Measurements from ENCODE around the gene ZFYVE27. TPM values are rescaled to one million over a fixed set of nuclear protein-coding genes. Genes with fewer than 3 reads are reported as not detected.
A peak's percentile ranks its signal among the peaks of the same experiment; 100 is the strongest.

The ZFYVE27 gene
- total and polyA plus RNA-seq, 10 of the 15 experiments (the other 5 are each of a cell fraction or from before 2014, with no cell fraction given) = 1.1 to 28.9 (median 21.4) TPM

DNA sequence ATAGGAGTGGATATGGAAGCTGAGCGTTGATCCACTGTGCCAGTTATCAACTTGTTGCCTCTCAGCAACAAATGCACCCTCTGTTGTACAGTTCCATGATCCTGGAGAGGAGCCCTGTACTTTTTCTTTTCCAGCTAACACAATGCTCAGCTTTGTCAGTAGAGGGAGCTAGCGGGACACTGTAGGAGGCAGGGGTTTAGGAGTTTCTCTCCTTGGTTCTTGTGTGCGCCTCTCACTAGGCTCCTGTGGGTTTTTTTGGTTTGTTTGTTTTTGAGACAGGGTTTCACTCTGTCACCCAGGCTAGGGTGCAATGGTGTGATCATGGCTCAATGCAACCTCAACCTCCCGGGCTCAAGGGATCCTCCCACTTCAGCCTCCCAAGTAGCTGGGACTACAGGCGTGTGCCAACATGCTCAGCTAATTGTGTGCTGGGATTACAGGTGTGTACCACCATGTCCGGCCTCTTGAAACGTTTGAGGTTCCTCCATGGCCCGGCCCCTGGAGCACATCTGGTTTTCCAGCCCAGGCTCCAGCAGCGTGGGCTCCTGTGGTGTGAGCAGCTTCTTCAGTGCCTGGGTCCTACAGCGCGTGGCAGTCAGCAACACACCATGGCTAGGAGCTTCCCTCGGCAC, 35.4 kb upstream of the ZFYVE27 start (continued):
- TF ChIP-seq REST (IDR thresholded peaks at IDR 0.05; ENCODE audit: low read depth, low read length) (no peak), KDM1A (IDR thresholded peaks at IDR 0.05; ENCODE audit: borderline replicate concordance) (no peak), E2F4 (IDR thresholded peaks at IDR 0.05; ENCODE audit: low read depth, low read length) (no peak), STAT3 (IDR thresholded peaks at IDR 0.05; ENCODE audit: low read depth, low read length) (no peak), YY1 (IDR thresholded peaks at IDR 0.05; ENCODE audit: low read depth, low read length) (peak; percentile 23; the same call in 1 of the 2 replicates), EZH2 (IDR thresholded peaks at IDR 0.05; ENCODE audit: borderline replicate concordance, control insufficient read depth, low read depth, low read length) (no peak), BCL11A (IDR thresholded peaks at IDR 0.05; ENCODE audit: low read depth, low read length) (no peak), CEBPZ (IDR thresholded peaks at IDR 0.05; ENCODE audit: low read depth, low read length) (no peak), SUPT20H (IDR thresholded peaks at IDR 0.05; ENCODE audit: borderline replicate concordance, control insufficient read depth, low read depth, low read length) (no peak), CTCF (IDR thresholded peaks at IDR 0.05 in 2 of 3, conservative IDR thresholded peaks at IDR 0.05 in 1 of 3; ENCODE audit: control insufficient read depth in 2 of 3, extremely low read depth in 1 of 3, insufficient read depth in 1 of 3, low read depth in 3 of 3, low read length in 3 of 3) (peak; percentile 87 to 91 (median 89)), NRF1 (conservative IDR thresholded peaks at IDR 0.05; ENCODE audit: low read depth, low read length) (no peak), PAX5 (IDR thresholded peaks at IDR 0.05; ENCODE audit: borderline replicate concordance, low read depth, low read length) (no peak)
- TF ChIP-seq, protein P1, sequence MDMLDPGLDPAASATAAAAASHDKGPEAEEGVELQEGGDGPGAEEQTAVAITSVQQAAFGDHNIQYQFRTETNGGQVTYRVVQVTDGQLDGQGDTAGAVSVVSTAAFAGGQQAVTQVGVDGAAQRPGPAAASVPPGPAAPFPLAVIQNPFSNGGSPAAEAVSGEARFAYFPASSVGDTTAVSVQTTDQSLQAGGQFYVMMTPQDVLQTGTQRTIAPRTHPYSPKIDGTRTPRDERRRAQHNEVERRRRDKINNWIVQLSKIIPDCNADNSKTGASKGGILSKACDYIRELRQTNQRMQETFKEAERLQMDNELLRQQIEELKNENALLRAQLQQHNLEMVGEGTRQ (IDR thresholded peaks at IDR 0.05; ENCODE audit: borderline replicate concordance, low read depth, low read length) = no peak
- TF ChIP-seq, protein P2, sequence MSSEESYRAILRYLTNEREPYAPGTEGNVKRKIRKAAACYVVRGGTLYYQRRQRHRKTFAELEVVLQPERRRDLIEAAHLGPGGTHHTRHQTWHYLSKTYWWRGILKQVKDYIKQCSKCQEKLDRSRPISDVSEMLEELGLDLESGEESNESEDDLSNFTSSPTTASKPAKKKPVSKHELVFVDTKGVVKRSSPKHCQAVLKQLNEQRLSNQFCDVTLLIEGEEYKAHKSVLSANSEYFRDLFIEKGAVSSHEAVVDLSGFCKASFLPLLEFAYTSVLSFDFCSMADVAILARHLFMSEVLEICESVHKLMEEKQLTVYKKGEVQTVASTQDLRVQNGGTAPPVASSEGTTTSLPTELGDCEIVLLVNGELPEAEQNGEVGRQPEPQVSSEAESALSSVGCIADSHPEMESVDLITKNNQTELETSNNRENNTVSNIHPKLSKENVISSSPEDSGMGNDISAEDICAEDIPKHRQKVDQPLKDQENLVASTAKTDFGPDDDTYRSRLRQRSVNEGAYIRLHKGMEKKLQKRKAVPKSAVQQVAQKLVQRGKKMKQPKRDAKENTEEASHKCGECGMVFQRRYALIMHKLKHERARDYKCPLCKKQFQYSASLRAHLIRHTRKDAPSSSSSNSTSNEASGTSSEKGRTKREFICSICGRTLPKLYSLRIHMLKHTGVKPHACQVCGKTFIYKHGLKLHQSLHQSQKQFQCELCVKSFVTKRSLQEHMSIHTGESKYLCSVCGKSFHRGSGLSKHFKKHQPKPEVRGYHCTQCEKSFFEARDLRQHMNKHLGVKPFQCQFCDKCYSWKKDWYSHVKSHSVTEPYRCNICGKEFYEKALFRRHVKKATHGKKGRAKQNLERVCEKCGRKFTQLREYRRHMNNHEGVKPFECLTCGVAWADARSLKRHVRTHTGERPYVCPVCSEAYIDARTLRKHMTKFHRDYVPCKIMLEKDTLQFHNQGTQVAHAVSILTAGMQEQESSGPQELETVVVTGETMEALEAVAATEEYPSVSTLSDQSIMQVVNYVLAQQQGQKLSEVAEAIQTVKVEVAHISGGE (CRISPR knock-in tag; IDR thresholded peaks at IDR 0.05) = no peak
